ENCODE measurements around the gene KCNQ1OT1. TPM values are rescaled to one million over a fixed set of nuclear protein-coding genes. Genes with fewer than 3 reads are reported as not detected.

Gene KCNQ1OT1
- total RNA-seq, 2 donors from 2014 or later, result 2.3 to 3.3 TPM

DNA sequence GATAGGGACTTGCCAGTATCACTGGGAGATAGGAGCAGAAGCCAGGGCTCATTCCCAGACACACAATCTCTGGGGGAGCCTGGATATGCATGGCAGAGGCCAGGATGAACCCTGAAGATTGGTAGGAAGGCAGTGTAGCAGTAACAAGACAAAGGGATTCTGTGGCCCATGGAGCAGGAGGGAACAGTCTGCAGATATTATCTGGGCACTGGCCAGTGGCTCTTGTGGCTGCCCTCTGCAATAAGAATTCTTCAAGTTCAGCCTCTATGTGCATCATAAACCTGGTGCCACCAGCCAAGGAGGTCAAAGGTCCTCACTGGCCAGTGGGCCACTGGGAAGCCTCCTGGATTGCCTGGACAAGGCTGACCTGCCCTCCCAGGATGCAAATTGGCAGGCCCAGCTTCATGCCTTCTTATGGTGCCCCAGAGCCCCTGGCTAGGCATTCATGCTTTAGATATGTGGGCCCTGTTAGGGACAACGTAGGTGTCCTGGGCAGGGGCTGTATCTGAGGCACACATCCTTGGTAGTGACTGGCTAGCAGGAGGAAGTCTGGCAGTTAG, 29.2 kb downstream of the KCNQ1OT1 start:
- Histone ChIP-seq H3K4me3 (no peak overlapping the region), H3K36me3 (no peaks in the 10 kb centered on the region)
- no peak for ATAC-seq (ENCODE audit: insufficient number of reproducible peaks, low FRiP score, low read depth)

GRCh38 chr11:2669634-2670469, 29.9 kb downstream of the KCNQ1OT1 start:
- ATAC-seq (ENCODE audit: insufficient number of reproducible peaks, low FRiP score, low read depth) (no peak), DNase-seq (ENCODE audit: low spot score) (no peak)
- no peaks in the 10 kb centered on the region for H3K9me3 ChIP-seq

More for the DNA sequence above, 29.2 kb downstream of the KCNQ1OT1 start:
- H3K27ac ChIP-seq, result no peak overlapping the region
- TF ChIP-seq CTCF (IDR thresholded peaks at IDR 0.05), result no peak
- H3K9me3 ChIP-seq, result no peaks in the 10 kb centered on the region
- no peak for DNase-seq (ENCODE audit: low spot score)
- peaks cover 4 to 15% of the 10 kb centered on the region in 2 donors for H3K4me1 ChIP-seq (ENCODE audit: control insufficient read depth in 1 of 2, low read depth in 2 of 2)
- no peaks in the 10 kb centered on the region for H3K27me3 ChIP-seq (replicated peaks; ENCODE audit: insufficient read depth)

GRCh38 chr11:2668876-2669275, 30.9 kb downstream of the KCNQ1OT1 start:
- no peak overlapping the region for H3K27ac ChIP-seq
- TF ChIP-seq CTCF (IDR thresholded peaks at IDR 0.05), result no peak
- H3K36me3 ChIP-seq, result no peaks in the 10 kb centered on the region
- DNase-seq (ENCODE audit: low spot score) (no peak), ATAC-seq (ENCODE audit: insufficient number of reproducible peaks, low FRiP score, low read depth) (no peak)
- no peak overlapping the region for H3K4me3 ChIP-seq
- no peaks in the 10 kb centered on the region for H3K4me1 ChIP-seq (ENCODE audit: control insufficient read depth in 1 of 2, low read depth in 2 of 2)
- H3K9me3 ChIP-seq, result no peaks in the 10 kb centered on the region
- H3K27me3 ChIP-seq (replicated peaks; ENCODE audit: insufficient read depth), result no peaks in the 10 kb centered on the region

More at GRCh38 chr11:2669634-2670469, 29.9 kb downstream of the KCNQ1OT1 start:
- Histone ChIP-seq H3K4me1 (ENCODE audit: control insufficient read depth in 1 of 2, low read depth in 2 of 2) (peaks cover under 1 to 7% of the 10 kb centered on the region in 2 donors), H3K27ac (no peak overlapping the region), H3K36me3 (no peaks in the 10 kb centered on the region), H3K27me3 (replicated peaks; ENCODE audit: insufficient read depth) (no peaks in the 10 kb centered on the region), H3K4me3 (no peak overlapping the region)
- no peak for TF ChIP-seq CTCF (IDR thresholded peaks at IDR 0.05)

DNA sequence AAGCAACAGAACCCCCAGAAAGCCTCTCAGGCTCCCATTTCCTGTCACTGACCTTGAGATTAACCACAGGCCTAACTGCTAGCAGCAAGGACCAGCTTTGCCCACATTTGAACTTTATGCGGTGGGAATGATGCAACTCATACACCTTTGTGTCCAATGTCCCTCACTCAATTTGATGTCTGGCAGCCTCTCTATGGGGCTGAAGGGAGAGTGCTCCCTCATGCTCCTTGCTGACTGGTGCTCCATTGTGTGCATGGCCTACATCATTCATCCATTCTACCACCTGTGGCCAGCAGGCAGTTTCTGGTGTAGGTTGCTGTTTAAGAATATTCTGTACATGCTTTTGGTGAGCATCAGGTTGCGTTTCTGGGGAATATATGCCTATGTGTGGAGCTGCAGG, 31.9 kb downstream of the KCNQ1OT1 start:
- no peaks in the 10 kb centered on the region for H3K9me3 ChIP-seq
- no peak overlapping the region for H3K4me3 ChIP-seq
- no peak for TF ChIP-seq CTCF (IDR thresholded peaks at IDR 0.05)
- no peaks in the 10 kb centered on the region for H3K36me3 ChIP-seq
- no peak overlapping the region for H3K27ac ChIP-seq
- H3K4me1 ChIP-seq (ENCODE audit: control insufficient read depth in 1 of 2, low read depth in 2 of 2), result no peaks in the 10 kb centered on the region
- DNase-seq (ENCODE audit: low spot score) (no peak), ATAC-seq (ENCODE audit: insufficient number of reproducible peaks, low FRiP score, low read depth) (no peak)
- H3K27me3 ChIP-seq (replicated peaks; ENCODE audit: insufficient read depth), result no peaks in the 10 kb centered on the region

GRCh38 chr11:2666828-2667570, 32.8 kb downstream of the KCNQ1OT1 start:
- DNase-seq (ENCODE audit: low spot score), result no peak
- ATAC-seq (ENCODE audit: insufficient number of reproducible peaks, low FRiP score, low read depth), result no peak
- no peak overlapping the region for H3K4me3 ChIP-seq
- H3K4me1 ChIP-seq (ENCODE audit: control insufficient read depth in 1 of 2, low read depth in 2 of 2), result no peaks in the 10 kb centered on the region
- H3K27me3 ChIP-seq (replicated peaks; ENCODE audit: insufficient read depth), result no peaks in the 10 kb centered on the region
- no peaks in the 10 kb centered on the region for H3K36me3 ChIP-seq
- H3K27ac ChIP-seq, result no peak overlapping the region
- no peaks in the 10 kb centered on the region for H3K9me3 ChIP-seq
- no peak for TF ChIP-seq CTCF (IDR thresholded peaks at IDR 0.05)

All from thoracic aorta (tissue), 2 donors.